HG02970 (cell line): ENCODE results near the gene GBA2.

ENCODE experiments used
- ATAC-seq: cut with Tn5 transposase; IDR thresholded peaks from one replicate; pipeline ENCODE4 v1.9.1; 2021; ENCODE audit warnings: mild to moderate bottlenecking, moderate library complexity, moderate number of reproducible peaks; ENCODE audit not compliant: unreplicated experiment, low FRiP score

Gene GBA2

DNA sequence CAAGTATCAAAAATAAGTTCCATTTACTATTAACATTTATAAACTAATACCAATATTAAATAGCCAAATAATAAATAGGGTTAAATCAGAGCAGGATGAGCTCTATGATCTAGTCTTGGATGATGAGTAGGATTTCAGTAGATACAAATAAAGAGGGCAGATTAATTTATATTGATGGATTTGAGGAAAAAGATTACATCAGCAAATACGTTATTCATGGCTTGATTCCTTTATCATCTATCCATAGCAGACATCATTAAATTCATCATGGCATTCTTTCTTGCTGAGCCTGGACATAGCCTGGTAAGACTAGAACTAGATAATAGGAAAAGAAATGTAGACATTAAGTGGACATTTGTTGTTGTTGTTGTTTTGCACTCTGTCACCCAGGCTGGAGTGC is 18.4 kb upstream of the GBA2 start:
- ATAC-seq: no peak

DNA sequence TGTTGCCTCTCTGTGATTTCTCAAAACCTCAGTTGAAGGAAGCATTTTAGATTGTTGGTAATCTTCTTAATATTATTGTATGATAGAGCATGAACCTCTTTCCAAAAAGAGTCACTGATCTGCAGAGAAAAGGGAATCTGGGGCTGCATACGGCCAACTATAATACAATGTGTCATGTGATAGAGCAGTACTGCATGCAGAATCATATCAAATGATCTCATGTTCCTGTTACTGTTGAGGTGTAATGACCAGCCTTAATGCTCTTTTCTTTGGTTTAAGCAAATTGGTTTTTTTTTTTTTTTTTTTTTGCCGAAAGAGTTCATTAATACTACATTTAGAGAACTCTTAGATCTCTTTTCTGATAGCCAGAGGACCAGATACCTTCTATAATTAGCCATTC is 18.0 kb upstream of the GBA2 start:
- ATAC-seq: no peak

DNA sequence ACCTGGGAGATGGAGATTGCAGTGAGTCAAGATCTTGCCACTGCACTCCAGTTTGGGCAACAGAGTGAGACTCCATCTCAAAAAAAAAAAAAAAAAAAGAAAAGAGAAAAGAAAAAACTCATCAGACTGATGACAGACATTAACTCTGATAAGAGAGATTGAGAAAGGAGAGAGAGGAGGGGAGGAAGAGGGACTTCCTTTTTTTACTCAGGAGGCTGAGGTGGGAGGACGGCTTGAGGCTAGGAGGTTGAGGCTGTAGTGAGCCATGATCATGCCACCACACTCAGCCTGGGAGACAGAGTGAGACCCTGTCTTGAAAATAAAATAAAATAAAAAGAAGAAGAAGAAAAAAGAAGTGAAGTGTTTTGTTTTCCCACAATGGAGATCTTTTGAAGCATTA is 14.8 kb upstream of the GBA2 start:
- ATAC-seq: no peak

- no peak for ATAC-seq
Observed at GRCh38 chr9:35763181-35763580, 14.2 kb upstream of the GBA2 start.

GRCh38 chr9:35760651-35761050 is 11.6 kb upstream of the GBA2 start:
- no peak for ATAC-seq

- ATAC-seq: no peak
Observed at GRCh38 chr9:35759795-35760194, 10.8 kb upstream of the GBA2 start.

DNA sequence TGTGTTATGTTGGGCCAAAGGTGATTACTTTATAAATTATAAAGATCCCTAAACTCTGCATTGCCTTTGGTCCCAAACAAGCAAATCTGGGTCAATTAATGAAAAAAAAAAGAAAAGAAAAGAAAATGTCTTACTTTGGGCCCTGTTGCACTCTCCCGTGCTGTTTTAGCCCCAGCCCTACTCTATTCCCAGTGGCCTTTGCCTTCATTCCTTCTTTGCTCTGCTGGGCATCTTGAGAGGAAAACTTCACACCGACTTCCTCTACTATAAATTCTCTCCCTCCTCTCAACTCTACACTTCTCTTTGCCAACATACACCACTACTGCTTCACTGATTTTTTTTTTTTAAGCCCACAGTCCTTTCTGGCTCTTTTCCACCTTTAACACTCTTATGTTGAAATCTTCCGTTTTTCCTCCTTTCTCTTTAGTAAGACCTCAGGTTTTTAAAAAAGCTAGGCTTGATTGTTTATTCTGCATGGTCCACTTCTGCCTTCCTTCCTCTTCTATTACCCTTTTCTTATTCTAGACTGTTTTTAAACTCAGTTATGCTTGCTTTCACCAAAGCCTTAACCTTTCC is 9.5 kb upstream of the GBA2 start:
- ATAC-seq: no peak

DNA sequence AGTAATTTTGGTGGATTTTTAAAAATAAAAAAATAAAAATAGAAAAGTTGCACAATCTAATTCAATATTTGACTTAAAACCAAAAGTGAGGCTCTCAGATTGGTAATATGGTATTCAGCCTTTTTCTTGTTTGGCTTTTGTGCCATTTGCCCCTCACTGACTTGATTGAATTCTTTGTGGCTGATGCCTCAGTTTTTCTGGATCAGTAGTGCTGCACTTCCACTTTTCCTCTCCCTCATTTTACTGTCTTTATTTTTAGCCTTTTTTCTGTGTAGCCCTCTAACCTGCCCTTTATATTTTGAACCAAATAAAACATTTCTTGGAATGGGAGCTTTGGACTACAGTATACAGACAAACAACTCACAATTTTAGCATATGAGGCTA is 8.9 kb upstream of the GBA2 start:
- no peak for ATAC-seq

DNA sequence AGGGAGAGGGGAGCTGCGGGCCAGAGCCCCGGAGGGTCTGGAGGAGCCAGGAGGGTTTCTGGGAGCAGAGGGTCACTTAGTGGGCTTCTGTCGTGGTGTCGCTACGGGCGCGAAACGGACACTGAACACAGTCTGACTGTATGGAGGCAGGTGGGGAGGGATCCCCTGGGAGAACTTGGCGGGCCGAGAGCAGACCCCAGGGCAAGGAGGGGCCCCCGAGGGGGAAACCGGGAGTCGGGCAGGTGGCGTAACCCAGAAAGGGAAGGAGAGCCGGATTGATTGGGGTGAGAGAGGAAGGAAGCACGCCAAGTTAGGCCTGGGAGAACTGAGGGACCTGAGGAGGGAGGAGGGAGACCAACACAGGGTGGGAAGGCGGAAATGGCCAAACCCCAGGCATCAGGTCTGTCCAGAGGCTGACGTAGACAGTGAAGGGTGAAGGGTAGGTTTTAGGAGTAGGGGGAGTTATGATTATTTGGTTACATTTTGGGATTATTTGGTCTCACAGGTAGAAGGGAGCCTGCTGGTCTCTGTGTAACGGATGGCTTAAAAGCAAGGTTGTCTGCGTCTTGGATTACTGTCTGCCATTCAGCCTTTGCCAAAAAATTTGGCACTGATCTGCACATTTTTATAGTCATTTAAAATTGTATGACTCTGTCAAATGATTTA is 8.3 kb upstream of the GBA2 start:
- peak; percentile 46 for ATAC-seq

DNA sequence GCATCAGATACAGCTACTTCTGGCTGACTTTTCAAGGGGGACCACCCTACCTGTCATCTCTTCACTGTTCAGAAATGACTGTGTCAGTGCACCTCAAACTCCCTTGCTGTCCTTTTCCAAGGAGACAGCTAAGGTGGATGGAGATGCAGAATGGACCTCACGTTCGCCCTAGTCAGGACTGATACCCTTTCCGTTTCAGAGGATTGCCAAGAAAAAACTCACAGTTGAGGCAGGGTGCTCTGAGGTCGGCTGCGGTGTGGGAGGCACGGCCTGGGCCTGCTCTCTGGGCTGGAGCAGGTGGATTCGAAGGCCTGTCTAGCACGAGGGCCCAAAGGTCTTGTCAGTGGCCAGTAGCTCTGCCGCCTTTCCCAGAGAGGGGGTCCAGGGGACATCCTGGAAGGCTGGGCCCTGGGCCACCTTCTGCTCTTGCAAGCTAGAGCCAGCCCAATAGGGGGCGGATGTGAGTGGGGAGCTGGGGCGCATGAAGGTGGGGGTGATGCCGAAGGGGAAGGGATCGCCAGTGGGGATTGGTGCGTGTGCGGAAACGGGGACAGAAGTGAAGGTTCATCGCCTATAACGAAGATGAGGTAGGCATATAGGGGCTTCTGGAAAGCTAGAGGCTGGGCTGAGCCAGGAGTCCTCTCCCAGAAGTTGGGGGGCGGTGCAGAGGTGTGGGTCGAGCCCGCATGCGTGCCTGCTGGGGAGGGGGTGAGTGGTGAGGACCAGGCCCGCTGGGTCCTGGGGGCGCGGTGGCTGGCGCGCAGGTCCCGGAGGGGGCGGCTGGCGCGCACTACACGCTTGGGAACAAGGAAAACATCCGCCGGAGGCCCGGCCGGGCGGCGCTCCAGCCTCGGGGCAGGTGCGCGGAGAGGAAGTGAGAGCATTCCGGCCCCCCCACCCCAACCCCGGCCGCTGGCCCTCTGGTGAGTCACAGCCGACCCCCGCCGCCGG is 7.5 kb upstream of the GBA2 start:
- peak; percentile 66 for ATAC-seq

DNA sequence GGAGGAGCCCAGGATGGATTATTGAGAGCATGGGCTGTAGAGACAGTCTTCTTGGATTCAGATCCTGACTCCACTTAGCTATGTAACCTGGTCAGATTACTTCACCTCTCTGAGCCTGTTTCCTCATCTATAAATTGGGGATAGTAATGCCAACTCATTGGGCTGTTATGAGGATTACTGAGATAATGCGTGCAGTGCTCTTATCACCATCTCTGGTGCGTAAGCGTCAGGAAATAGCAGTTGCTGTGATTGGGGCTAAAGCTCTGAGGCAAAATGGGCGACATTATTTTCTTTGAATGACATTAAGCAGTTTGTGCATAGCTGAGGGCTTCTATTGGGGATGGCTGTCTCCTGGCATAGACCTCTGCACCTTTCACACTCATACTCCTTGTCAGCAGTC is 6.0 kb upstream of the GBA2 start:
- no peak for ATAC-seq

DNA sequence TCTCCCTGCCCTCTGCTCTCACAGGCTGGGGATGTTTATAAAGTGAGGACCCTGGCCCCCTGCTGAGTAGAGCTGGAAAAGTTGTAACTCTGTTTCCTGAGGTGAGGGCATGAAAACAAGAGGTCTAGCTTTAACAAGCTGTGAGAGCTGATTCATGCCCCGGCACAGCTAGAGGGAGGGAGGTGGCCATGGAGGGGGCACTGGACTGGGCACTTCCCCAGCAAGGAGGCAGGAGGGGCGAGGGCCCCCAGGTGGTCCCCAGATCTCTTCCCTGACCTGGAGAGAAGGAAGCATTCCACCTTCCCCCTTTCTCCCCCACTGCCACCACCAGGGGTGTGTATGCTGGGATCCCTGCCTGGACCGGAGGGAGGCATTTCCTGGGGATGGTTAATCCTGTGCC is 5.2 kb upstream of the GBA2 start, which contains the start of gene MSMP:
MSMP (minus strand) TSS at position 13 of the 400 bp plus-strand sequence. CDS start 147 bp downstream, outside the sequence.
- no peak for ATAC-seq

DNA sequence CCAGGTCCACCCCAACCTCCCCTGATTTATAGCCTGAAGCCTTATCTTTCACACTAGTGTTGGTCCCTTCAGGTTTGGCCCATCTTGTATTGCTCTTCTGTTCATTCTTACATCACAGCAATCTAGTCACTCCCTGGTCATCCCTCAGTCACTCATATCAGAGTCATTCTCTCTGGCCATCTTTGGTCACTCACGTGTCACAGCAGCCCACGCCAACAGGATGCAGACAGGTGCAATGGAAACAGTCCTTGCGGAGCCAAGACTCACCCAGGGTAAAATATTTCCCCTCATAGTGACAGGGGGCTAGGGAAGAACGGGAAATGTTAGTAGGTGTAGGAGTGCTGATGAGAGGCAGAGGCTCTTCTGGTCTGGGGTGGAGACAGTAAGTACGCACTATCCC is 4.4 kb upstream of the GBA2 start:
- ATAC-seq: no peak

DNA sequence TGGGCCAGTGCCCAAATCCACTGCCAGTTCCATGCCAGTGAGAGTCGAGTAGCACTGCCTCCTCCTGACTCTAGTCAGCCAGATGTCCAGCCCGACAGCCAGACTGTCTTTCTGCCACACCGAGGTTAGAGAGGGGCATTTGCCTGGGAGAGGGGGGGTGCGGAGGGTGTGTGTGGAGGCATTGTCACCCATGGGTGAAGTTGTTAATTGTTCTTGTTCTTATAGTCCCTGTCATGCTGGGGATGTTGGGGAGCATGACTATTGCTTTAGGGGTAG is 1.2 kb upstream of the GBA2 start:
- ATAC-seq: no peak

DNA sequence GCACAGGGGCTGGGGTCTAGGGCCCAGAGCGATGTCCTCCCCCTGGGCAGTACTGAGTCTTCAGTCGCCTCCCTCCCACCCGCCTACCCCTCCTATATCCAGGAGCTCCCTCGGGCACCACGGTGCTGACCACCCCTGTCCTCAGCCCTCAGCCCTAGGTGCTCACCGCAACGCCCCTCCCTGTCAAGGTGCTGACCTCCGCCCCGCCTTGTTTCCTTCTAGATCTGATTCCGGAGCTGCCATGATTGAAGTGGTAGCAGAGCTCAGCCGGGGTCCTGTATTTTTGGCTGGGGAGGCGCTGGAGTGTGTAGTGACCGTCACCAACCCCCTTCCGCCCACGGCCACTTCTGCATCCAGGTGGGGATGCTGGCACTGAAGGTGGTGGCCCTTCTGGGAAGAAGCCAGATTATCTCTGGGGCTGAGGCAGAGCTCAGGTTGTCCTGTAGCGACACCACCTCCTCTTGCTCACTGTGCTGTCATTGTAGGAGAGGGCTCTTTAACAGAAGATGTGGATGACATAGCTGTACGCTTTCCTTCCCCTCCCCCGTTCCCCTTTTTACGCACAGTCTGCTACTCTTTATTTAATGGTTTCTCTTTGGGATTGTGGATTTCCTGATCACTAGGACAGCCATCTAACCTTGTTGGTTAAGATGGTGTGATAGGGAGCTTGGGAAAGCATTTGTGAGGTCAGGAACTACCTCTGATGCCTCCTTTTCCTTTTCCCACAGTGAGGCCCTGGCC is 657 bp upstream of the GBA2 start:
- peak; percentile 23 for ATAC-seq

- ATAC-seq: no peak
Observed at GRCh38 chr9:35748242-35748857, 678 bp downstream of the GBA2 start.

- ATAC-seq: no peak
Observed at GRCh38 chr9:35746583-35746982, 2.4 kb downstream of the GBA2 start.

DNA sequence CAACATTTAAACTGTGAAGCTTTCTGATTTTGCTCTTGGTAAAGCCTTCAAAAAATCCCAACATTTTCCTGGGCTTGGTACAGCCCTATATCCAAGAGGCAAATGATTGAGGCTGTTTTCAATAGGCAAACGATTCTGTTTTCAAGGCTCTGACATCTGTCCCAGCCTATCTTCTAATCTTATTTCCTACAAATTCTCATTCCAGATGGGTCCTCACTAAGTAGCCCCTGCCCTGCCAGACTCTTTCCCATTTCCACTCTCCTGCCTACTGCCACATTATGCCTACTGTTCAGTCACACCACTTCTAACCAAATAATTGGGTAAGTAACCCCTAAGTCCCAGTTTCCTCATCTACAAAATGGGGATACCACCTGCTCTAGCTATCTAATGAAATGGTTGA is 3.5 kb downstream of the GBA2 start:
- no peak for ATAC-seq

DNA sequence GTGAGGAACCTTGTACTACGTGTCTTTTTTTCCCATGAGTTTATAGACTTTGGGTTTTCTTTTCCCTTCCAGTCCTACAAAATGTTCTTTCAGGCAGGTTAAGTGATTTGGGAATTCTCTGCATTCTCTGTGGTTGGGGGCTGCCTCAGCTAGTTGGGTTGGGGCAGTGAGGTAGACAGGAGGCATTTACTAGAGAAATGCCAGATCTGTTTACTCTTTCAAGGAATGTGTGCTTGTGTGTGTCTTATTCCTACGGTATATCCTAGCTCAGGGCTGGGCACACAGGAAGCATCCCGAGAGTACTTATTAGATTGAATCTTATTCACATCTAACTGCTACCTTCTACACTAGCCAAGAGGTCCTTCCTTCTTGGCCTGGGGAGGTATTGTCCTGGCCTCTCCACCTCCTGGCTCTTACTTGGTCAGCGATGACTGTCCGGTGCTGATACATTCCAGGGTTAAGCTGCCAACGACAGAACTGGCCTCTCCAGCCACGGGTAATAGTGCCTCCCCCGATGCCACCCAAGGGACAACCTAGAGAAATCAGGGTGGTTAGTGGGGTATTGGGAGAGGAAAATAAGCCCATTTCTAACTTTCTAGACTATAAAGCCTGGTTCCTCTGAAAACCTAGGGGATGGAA is 5.0 kb downstream of the GBA2 start:
- no peak for ATAC-seq

- no peak for ATAC-seq
Observed at GRCh38 chr9:35743452-35743851, 5.6 kb downstream of the GBA2 start.
